ENCODE results near the gene PRRC2B. TPM values are rescaled to one million over a fixed set of nuclear protein-coding genes. Genes with fewer than 3 reads are reported as not detected.

PRRC2B gene
- total and polyA plus RNA-seq, 3 donors from 2014 or later: 111 to 213 (median 175) TPM

GRCh38 chr9:131476777-131477345 is 83.0 kb downstream of the PRRC2B start:
- WGBS, 2 donors: 68 to 76% methylated on average over 9 to 14 of the region's 18 CpGs
- no peak for DNase-seq

GRCh38 chr9:131477367-131477766 is 83.5 kb downstream of the PRRC2B start:
- WGBS, 2 donors: 78 to 94% methylated on average over 3 to 11 of the region's 11 CpGs
- TF ChIP-seq CTCF (IDR thresholded peaks at IDR 0.05): no peak
- no peak for TF ChIP-seq POLR2A (IDR thresholded peaks at IDR 0.05)
- no peak overlapping the region for H3K4me3 ChIP-seq
- no peak overlapping the region for H3K27ac ChIP-seq
- intact Hi-C loops (cut with DNase I; ENCODE audit: low total_unique reads): no loop called here
- no peaks in the 10 kb centered on the region for H3K36me3 ChIP-seq (ENCODE audit: low read depth, missing control alignments)
- no peaks in the 10 kb centered on the region for H3K9me3 ChIP-seq
- no peaks in the 10 kb centered on the region for H3K27me3 ChIP-seq
- DNase-seq: no peak
- no peaks in the 10 kb centered on the region for H3K4me1 ChIP-seq

More at GRCh38 chr9:131476777-131477345, 83.0 kb downstream of the PRRC2B start:
- Histone ChIP-seq H3K4me3 (no peak overlapping the region), H3K9me3 (no peaks in the 10 kb centered on the region), H3K4me1 (no peaks in the 10 kb centered on the region), H3K36me3 (ENCODE audit: low read depth, missing control alignments) (no peaks in the 10 kb centered on the region), H3K27ac (no peak overlapping the region), H3K27me3 (no peaks in the 10 kb centered on the region)
- TF ChIP-seq POLR2A (IDR thresholded peaks at IDR 0.05): no peak
- intact Hi-C loops (cut with DNase I; ENCODE audit: low total_unique reads): no loop called here

- H3K4me3 ChIP-seq: no peak overlapping the region
- H3K9me3 ChIP-seq: no peaks in the 10 kb centered on the region
- intact Hi-C loops (cut with DNase I; ENCODE audit: low total_unique reads): no loop called here
- TF ChIP-seq CTCF (IDR thresholded peaks at IDR 0.05) (no peak), POLR2A (IDR thresholded peaks at IDR 0.05) (no peak)
- H3K36me3 ChIP-seq (ENCODE audit: low read depth, missing control alignments): no peaks in the 10 kb centered on the region
- no peak overlapping the region for H3K27ac ChIP-seq
- 82 to 87% methylated on average over 14 to 19 of the region's 19 CpGs for WGBS, 2 donors
- no peaks in the 10 kb centered on the region for H3K4me1 ChIP-seq
- no peak for DNase-seq
- H3K27me3 ChIP-seq: no peaks in the 10 kb centered on the region
Measured at GRCh38 chr9:131477816-131478419, 84.0 kb downstream of the PRRC2B start.

GRCh38 chr9:131478421-131478868 is 84.6 kb downstream of the PRRC2B start:
- no peaks in the 10 kb centered on the region for H3K4me1 ChIP-seq
- peak; percentile 61 for DNase-seq
- H3K36me3 ChIP-seq (ENCODE audit: low read depth, missing control alignments): no peaks in the 10 kb centered on the region
- H3K4me3 ChIP-seq: no peak overlapping the region
- no peaks in the 10 kb centered on the region for H3K9me3 ChIP-seq
- 57 to 59% methylated on average over 12 of the region's 12 CpGs for WGBS, 2 donors
- H3K27me3 ChIP-seq: no peaks in the 10 kb centered on the region
- no peak overlapping the region for H3K27ac ChIP-seq
- TF ChIP-seq POLR2A (IDR thresholded peaks at IDR 0.05) (no peak), CTCF (IDR thresholded peaks at IDR 0.05) (peak in 2 of 3 experiments; percentile 20 to 59)
- intact Hi-C loops (cut with DNase I; ENCODE audit: low total_unique reads): no loop called here

- DNase-seq: no peak
- Histone ChIP-seq H3K36me3 (ENCODE audit: low read depth, missing control alignments) (no peaks in the 10 kb centered on the region), H3K27ac (no peak overlapping the region), H3K4me3 (no peak overlapping the region), H3K9me3 (no peaks in the 10 kb centered on the region), H3K4me1 (no peaks in the 10 kb centered on the region), H3K27me3 (no peaks in the 10 kb centered on the region)
- 78 to 86% methylated on average over 10 of the region's 10 CpGs for WGBS, 2 donors
- TF ChIP-seq CTCF (IDR thresholded peaks at IDR 0.05) (no peak), POLR2A (IDR thresholded peaks at IDR 0.05) (no peak)
- intact Hi-C loops (cut with DNase I; ENCODE audit: low total_unique reads): no loop called here
Measured at GRCh38 chr9:131478911-131479310, 85.0 kb downstream of the PRRC2B start.

Data from testis (tissue), 3 donors.